22Rv1 (cell line): ENCODE measurements around the gene SH3RF3.

Experiments used
- ZFX ChIP-seq: fragments of 450-650 bp; IDR thresholded peaks from 2 replicates; pipeline ENCODE4 v1.6.1; 2017; ENCODE audit warnings: antibody characterized with exemption, borderline replicate concordance
- TF ChIP-seq, protein P1 (sequence below): fragments of 450-650 bp; IDR thresholded peaks from 2 replicates; pipeline ENCODE4 v1.5.1; 2017; ENCODE audit warnings: mild to moderate bottlenecking

DNA sequence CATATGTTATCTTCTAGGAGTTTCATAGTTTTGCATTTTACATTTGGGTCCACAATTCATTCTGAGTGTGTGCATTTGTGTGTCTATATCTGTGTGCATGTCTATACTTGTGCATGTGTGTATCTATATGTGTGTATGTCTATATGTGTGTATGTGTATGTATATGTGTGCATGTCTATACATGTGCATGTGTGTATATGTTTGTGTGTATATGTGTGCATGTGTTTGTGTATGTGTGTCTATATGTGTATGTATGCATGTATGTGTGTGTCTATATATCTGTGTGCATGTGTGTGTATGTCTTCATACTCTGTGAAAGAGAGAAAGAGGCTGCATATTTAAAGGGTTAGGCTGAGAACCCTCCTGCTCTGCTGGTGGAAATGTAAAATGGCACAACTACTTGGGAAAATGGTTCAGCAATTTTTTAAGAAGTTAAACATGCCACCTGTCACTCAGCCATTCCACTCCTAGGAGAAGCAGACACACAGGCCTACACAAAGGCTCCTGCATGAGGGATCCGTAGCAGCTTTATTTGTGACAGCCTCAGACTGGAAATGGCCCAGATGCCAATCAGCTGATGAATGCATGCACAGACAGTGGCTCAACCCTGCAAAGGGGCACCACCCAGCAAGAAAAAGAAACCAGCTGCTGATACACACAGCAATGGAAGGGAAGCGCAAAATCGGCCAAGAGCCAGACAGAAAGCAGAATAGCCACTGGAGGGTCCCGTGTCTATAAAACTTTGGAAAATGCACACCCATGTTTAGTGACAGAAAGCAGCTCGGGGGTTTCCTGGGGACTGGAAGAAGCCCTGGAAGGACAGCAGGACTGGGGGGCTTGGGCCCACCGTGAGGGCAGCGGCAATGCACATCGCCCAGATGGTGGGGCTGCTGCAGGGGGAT is 337.9 kb downstream of the SH3RF3 start:
- TF ChIP-seq, protein P1, sequence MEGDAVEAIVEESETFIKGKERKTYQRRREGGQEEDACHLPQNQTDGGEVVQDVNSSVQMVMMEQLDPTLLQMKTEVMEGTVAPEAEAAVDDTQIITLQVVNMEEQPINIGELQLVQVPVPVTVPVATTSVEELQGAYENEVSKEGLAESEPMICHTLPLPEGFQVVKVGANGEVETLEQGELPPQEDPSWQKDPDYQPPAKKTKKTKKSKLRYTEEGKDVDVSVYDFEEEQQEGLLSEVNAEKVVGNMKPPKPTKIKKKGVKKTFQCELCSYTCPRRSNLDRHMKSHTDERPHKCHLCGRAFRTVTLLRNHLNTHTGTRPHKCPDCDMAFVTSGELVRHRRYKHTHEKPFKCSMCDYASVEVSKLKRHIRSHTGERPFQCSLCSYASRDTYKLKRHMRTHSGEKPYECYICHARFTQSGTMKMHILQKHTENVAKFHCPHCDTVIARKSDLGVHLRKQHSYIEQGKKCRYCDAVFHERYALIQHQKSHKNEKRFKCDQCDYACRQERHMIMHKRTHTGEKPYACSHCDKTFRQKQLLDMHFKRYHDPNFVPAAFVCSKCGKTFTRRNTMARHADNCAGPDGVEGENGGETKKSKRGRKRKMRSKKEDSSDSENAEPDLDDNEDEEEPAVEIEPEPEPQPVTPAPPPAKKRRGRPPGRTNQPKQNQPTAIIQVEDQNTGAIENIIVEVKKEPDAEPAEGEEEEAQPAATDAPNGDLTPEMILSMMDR = no peak
- TF ChIP-seq ZFX = no peak
